HepG2 (cell line): ENCODE data around the gene RETREG2. TPM values are rescaled to one million over a fixed set of nuclear protein-coding genes. Genes with fewer than 3 reads are reported as not detected.

Source experiments
- ARNT ChIP-seq: fragments of 450-650 bp; IDR thresholded peaks from 2 replicates; pipeline ENCODE4 v1.6.1; 2017
- MXD4 ChIP-seq: IDR thresholded peaks from 2 replicates; pipeline ENCODE4 v1.6.1; 2016; ENCODE audit warnings: mild to moderate bottlenecking, missing biosample characterization, missing genetic modification reagents
- NR1H2 ChIP-seq: sonication (generic); formaldehyde crosslinking; IDR thresholded peaks from 2 replicates; pipeline ENCODE4 v1.8.1; 2022; ENCODE audit warnings: low read depth, missing genetic modification reagents, borderline replicate concordance
- SIN3B ChIP-seq: fragments of 150-350 bp; IDR thresholded peaks from 2 replicates; pipeline ENCODE4 v1.6.1; 2014; ENCODE audit warnings: low read length
- SSRP1 ChIP-seq: IDR thresholded peaks from 2 replicates; pipeline ENCODE4 v1.6.1; 2016; ENCODE audit warnings: control low read depth
- ZFX ChIP-seq: sonication (generic); formaldehyde crosslinking; IDR thresholded peaks from 2 replicates; pipeline ENCODE4 v1.4.0; 2020; ENCODE audit warnings: mild to moderate bottlenecking, low read depth, missing genetic modification reagents, moderate library complexity
- ZNF614 ChIP-seq: IDR thresholded peaks from 2 replicates; pipeline ENCODE4 v1.6.1; 2018; ENCODE audit warnings: missing biosample characterization, missing genetic modification reagents, inconsistent platforms, borderline replicate concordance
- ZNF652 ChIP-seq: IDR thresholded peaks from 2 replicates; pipeline ENCODE4 v1.6.1; 2016; ENCODE audit warnings: low read depth, borderline replicate concordance
- ZNF7 ChIP-seq: IDR thresholded peaks from 2 replicates; pipeline ENCODE4 v1.6.1; 2016; ENCODE audit warnings: missing biosample characterization, missing genetic modification reagents
- polyA plus RNA-seq, 8 experiments: library from polyadenylated mRNA; depleted of rRNA in 3 of 8; stranded (reverse) in 7 of 8; unstranded in 1 of 8; fragments of >200 nt; fragmentation: Illumina TruSeq in 4 of 8; extraction: Trizol in 4 of 8; gene quantifications; 2 replicates each; pipeline versions ENCODE4 v1.2.1 to v1.2.3, GENCODE V29; 2011 to 2016; ENCODE audit warnings: low read depth in 4 of 8, missing spikeins in 1 of 8, mixed read lengths in 1 of 8; ENCODE audit not compliant: insufficient read depth in 1 of 8
- total RNA-seq, 5 experiments: library from RNA; depleted of rRNA; stranded (reverse); fragments of >200 nt; fragmentation: Illumina TruSeq; extraction: Trizol; gene quantifications; 2 replicates each; pipeline ENCODE4 v1.2.3, GENCODE V29; 2016; ENCODE audit warnings: low read depth in 1 of 5
- TF ChIP-seq, protein P1 (sequence below): sonication (generic); formaldehyde crosslinking; IDR thresholded peaks from one replicate; pipeline ENCODE4 v1.5.1; 2020; ENCODE audit warnings: mild to moderate bottlenecking, missing genetic modification reagents; ENCODE audit errors: not compliant biosample characterization
- TF ChIP-seq, protein P2 (sequence below): sonication (generic); formaldehyde crosslinking; IDR thresholded peaks from 2 replicates; pipeline ENCODE4 v1.4.0; 2020; ENCODE audit warnings: mild to moderate bottlenecking, missing genetic modification reagents

RETREG2 gene
- total and polyA plus RNA-seq, 2 of the 13 experiments (the other 11 are each of a cell fraction or from before 2014, with no cell fraction given), result 86.0 to 134 TPM

DNA sequence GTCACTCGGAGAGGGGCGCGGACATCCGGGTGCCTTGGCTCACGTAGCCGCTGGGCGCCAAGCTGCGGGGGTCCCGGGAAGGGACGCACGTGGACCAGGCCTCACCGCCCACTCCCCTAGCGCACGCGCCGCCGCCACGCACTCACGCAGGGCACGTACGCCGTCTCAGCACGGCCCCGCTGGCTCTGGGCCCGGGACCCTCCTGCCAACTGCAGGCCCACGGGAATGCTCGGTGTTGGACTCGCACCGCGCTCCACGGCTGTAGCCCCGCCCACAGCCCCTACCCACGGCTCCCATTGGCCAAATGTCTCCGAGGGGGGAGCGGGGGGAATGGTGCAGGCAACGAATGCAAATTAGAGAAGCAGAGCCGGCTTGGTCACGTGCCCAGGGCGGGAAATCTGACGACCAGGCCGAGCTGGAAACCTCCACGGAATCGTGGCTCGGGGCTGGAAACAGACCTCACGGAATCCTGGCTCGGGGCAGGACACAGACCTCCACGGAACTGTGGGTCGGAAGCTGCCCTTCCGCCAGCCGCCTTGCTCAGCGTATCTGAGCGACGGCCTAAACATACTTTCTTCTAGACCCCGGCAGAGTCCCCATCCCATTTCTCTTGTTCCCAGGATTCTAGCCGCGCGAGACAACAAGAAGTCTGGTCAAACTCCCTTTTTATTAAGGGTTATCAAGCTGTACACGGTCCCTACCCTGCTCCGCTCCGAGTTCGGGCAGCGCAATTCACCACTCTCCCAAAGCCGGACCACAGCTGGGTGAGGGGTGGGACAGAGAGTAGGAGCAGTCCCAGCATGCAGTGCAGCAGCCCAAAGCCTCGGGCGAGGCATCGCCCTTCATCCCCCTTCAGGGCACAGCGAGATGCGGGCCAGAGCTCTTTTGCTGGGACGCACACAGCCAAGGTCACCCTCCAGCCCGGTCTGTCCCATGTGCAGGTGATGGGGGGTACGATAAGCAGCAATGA is 40.9 kb downstream of the RETREG2 start, which contains the start of gene ABCB6 (continued):
- TF ChIP-seq, protein P1, sequence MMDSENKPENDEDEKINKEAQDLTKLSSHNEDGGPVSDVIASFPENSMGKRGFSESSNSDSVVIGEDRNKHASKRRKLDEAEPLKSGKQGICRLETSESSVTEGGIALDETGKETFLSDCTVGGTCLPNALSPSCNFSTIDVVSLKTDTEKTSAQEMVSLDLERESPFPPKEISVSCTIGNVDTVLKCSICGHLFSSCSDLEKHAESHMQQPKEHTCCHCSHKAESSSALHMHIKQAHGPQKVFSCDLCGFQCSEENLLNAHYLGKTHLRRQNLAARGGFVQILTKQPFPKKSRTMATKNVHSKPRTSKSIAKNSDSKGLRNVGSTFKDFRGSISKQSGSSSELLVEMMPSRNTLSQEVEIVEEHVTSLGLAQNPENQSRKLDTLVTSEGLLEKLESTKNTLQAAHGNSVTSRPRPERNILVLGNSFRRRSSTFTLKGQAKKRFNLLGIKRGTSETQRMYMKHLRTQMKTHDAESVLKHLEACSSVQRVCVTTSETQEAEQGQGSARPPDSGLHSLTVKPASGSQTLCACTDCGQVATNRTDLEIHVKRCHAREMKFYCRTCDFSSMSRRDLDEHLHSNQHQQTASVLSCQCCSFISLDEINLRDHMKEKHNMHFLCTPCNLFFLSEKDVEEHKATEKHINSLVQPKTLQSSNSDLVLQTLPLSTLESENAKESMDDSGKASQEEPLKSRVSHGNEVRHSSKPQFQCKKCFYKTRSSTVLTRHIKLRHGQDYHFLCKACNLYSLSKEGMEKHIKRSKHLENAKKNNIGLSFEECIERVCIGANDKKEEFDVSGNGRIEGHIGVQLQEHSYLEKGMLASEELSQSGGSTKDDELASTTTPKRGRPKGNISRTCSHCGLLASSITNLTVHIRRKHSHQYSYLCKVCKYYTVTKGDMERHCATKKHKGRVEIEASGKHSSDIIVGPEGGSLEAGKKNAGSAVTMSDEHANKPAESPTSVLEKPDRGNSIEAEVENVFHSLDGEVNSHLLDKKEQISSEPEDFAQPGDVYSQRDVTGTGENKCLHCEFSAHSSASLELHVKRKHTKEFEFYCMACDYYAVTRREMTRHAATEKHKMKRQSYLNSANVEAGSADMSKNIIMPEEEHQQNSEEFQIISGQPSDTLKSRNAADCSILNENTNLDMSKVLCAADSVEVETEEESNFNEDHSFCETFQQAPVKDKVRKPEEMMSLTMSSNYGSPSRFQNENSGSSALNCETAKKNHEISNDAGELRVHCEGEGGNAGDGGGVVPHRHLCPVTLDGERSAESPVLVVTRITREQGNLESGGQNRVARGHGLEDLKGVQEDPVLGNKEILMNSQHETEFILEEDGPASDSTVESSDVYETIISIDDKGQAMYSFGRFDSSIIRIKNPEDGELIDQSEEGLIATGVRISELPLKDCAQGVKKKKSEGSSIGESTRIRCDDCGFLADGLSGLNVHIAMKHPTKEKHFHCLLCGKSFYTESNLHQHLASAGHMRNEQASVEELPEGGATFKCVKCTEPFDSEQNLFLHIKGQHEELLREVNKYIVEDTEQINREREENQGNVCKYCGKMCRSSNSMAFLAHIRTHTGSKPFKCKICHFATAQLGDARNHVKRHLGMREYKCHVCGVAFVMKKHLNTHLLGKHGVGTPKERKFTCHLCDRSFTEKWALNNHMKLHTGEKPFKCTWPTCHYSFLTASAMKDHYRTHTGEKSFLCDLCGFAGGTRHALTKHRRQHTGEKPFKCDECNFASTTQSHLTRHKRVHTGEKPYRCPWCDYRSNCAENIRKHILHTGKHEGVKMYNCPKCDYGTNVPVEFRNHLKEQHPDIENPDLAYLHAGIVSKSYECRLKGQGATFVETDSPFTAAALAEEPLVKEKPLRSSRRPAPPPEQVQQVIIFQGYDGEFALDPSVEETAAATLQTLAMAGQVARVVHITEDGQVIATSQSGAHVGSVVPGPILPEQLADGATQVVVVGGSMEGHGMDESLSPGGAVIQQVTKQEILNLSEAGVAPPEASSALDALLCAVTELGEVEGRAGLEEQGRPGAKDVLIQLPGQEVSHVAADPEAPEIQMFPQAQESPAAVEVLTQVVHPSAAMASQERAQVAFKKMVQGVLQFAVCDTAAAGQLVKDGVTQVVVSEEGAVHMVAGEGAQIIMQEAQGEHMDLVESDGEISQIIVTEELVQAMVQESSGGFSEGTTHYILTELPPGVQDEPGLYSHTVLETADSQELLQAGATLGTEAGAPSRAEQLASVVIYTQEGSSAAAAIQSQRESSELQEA (CRISPR knock-in tag), result peak; percentile 98
- peak; percentile 98 for TF ChIP-seq ZFX (CRISPR knock-in tag)
- no peak; the same call in none of the 2 replicates for TF ChIP-seq SSRP1
- TF ChIP-seq ARNT, result no peak
- TF ChIP-seq ZNF614 (CRISPR knock-in tag), result peak; percentile 80
- peak; percentile 88 for TF ChIP-seq SIN3B
- TF ChIP-seq ZNF7 (CRISPR knock-in tag), result peak; percentile 36; the same call in 1 of the 2 replicates
- TF ChIP-seq MXD4 (CRISPR knock-in tag), result peak; percentile 96
- TF ChIP-seq NR1H2 (CRISPR knock-in tag), result 0 out of 2 replicates have a peak, but pooled peaks have one; percentile 33
- TF ChIP-seq, protein P2, sequence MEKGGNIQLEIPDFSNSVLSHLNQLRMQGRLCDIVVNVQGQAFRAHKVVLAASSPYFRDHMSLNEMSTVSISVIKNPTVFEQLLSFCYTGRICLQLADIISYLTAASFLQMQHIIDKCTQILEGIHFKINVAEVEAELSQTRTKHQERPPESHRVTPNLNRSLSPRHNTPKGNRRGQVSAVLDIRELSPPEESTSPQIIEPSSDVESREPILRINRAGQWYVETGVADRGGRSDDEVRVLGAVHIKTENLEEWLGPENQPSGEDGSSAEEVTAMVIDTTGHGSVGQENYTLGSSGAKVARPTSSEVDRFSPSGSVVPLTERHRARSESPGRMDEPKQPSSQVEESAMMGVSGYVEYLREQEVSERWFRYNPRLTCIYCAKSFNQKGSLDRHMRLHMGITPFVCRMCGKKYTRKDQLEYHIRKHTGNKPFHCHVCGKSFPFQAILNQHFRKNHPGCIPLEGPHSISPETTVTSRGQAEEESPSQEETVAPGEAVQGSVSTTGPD (CRISPR knock-in tag), result no peak
- no peak for TF ChIP-seq ZNF652 (CRISPR knock-in tag)
